A549 (cell line): Measurements from ENCODE around the gene ADARB1. TPM values are rescaled to one million over a fixed set of nuclear protein-coding genes. Genes with fewer than 3 reads are reported as not detected.

Experiments used
- ATAC-seq, 2 experiments: fragments of 200-7000 bp in 1 of 2; fragments of >200 bp in 1 of 2; cut with Nextera tagmentation in 1 of 2; cut with Tn5 transposase in 1 of 2; 3 replicates each; pipeline versions ENCODE4 v1.8.0 to v1.9.1; 2018 to 2020; ENCODE audit warnings: mild to moderate bottlenecking in 1 of 2, moderate library complexity in 1 of 2
- CTCF ChIA-PET: fragments of 300-600 bp; sonication (Branson Sonifier 250); formaldehyde crosslinking; extraction: SDS; loops from one replicate; lab custom pipeline; 2021; ENCODE audit warnings: antibody characterized with exemption, inconsistent platforms; lab: Yijun Ruan, JAX
- POLR2A ChIA-PET: fragments of 350-600 bp; formaldehyde crosslinking; extraction: SDS; loops from one replicate; lab custom pipeline; 2021; ENCODE audit warnings: antibody characterized with exemption, inconsistent platforms; lab: Yijun Ruan, JAX
- DNase-seq, 2 experiments: peaks; one replicate each; pipeline versions ENCODE4 v3.0.0 to v3.0.0-alpha.2; 2011 to 2016; ENCODE audit warnings: low read depth in 1 of 2, low spot score in 1 of 2
- FAIRE-seq: peaks from 2 replicates; lab custom pipeline; 2011; peaks lifted over from hg19 to GRCh38; lab: Jason Lieb, UNC
- H3K27ac ChIP-seq, 2 experiments: fragments of >200 bp; sonication (Bioruptor Twin); formaldehyde crosslinking; 3 replicates each; pipeline ENCODE4 v1.5.1; 2016 to 2017
- H3K4me1 ChIP-seq: fragments of >200 bp; sonication (Bioruptor Twin); formaldehyde crosslinking; 3 replicates; pipeline ENCODE4 v1.6.1; 2016
- H3K4me2 ChIP-seq: fragments of >200 bp; sonication (Bioruptor Twin); formaldehyde crosslinking; 3 replicates; pipeline ENCODE4 v1.6.1; 2016
- H3K4me3 ChIP-seq: fragments of >200 bp; sonication (Bioruptor Twin); formaldehyde crosslinking; 3 replicates; pipeline ENCODE4 v1.5.1; 2016
- H3K9me3 ChIP-seq: fragments of >200 bp; sonication (Bioruptor Twin); formaldehyde crosslinking; 3 replicates; pipeline ENCODE4 v1.6.1; 2016
- ATOH8 ChIP-seq: fragments of 250-450 bp; sonication (Bioruptor Pico); IDR thresholded peaks from 2 replicates; pipeline ENCODE4 v1.5.0; 2020; ENCODE audit warnings: low read depth, mild to moderate bottlenecking, moderate library complexity
- BHLHE40 ChIP-seq: IDR thresholded peaks from 2 replicates; pipeline ENCODE4 v1.6.1; 2012; ENCODE audit warnings: low read depth, low read length, inconsistent platforms
- CBX2 ChIP-seq: fragments of 200-600 bp; sonication (generic); IDR thresholded peaks from 2 replicates; pipeline ENCODE4 v1.6.1; 2016; ENCODE audit warnings: low read depth, mild to moderate bottlenecking, borderline replicate concordance
- CTCF ChIP-seq: fragments of >200 bp; sonication (Bioruptor Twin); formaldehyde crosslinking; IDR thresholded peaks from 3 replicates; pipeline ENCODE4 v1.5.1; 2016
- EHMT2 ChIP-seq: fragments of 200-600 bp; sonication (generic); IDR thresholded peaks from 2 replicates; pipeline ENCODE4 v1.6.1; 2016; ENCODE audit warnings: antibody characterized with exemption, low read depth, mild to moderate bottlenecking, moderate library complexity
- EP300 ChIP-seq, 2 experiments: fragments of >200 bp; sonication (Bioruptor Twin); formaldehyde crosslinking; IDR thresholded peaks; 2 replicates in 1 of 2; 3 replicates in 1 of 2; pipeline ENCODE4 v1.6.1; 2016 to 2017
- FOSB ChIP-seq: fragments of 250-450 bp; sonication (Bioruptor Pico); IDR thresholded peaks from 2 replicates; pipeline ENCODE4 v1.5.0; 2020; ENCODE audit warnings: mild to moderate bottlenecking, moderate library complexity
- HES2 ChIP-seq: fragments of >200 bp; sonication (Bioruptor Twin); formaldehyde crosslinking; IDR thresholded peaks from 2 replicates; pipeline ENCODE4 v1.6.1; 2016
- JUNB ChIP-seq: fragments of >200 bp; sonication (Bioruptor Twin); formaldehyde crosslinking; IDR thresholded peaks from 2 replicates; pipeline ENCODE4 v1.6.1; 2016
- KDM1A ChIP-seq: fragments of 200-600 bp; sonication (generic); IDR thresholded peaks from 2 replicates; pipeline ENCODE4 v1.6.1; 2016; ENCODE audit warnings: low read depth, mild to moderate bottlenecking
- MYC ChIP-seq: IDR thresholded peaks from 2 replicates; pipeline ENCODE4 v1.6.1; 2012; ENCODE audit warnings: mild to moderate bottlenecking, inconsistent platforms, low read length, improper control_type of control experiment, borderline replicate concordance
- PHF8 ChIP-seq: fragments of 200-600 bp; sonication (generic); IDR thresholded peaks from 2 replicates; pipeline ENCODE4 v1.6.1; 2016; ENCODE audit warnings: low read depth, mild to moderate bottlenecking, antibody characterized with exemption, moderate library complexity, borderline replicate concordance
- POLR2AphosphoS2 ChIP-seq: conservative IDR thresholded peaks from 2 replicates; pipeline ENCODE4 v1.6.1; 2012; ENCODE audit warnings: low read length, improper control_type of control experiment, inconsistent platforms
- RARB ChIP-seq: fragments of 250-450 bp; sonication (Bioruptor Pico); IDR thresholded peaks from 2 replicates; pipeline ENCODE4 v1.8.0; 2021; ENCODE audit warnings: mild to moderate bottlenecking, moderate library complexity
- RFX5 ChIP-seq: fragments of 450-650 bp; IDR thresholded peaks from 2 replicates; pipeline ENCODE4 v1.7.1; 2014; ENCODE audit warnings: antibody characterized with exemption, mild to moderate bottlenecking, moderate library complexity
- RNF2 ChIP-seq: fragments of 200-600 bp; sonication (generic); IDR thresholded peaks from 2 replicates; pipeline ENCODE4 v1.6.1; 2016; ENCODE audit warnings: low read depth, mild to moderate bottlenecking, antibody characterized with exemption, moderate library complexity, borderline replicate concordance
- TFCP2L1 ChIP-seq: fragments of 250-450 bp; sonication (Bioruptor Pico); IDR thresholded peaks from 2 replicates; pipeline ENCODE4 v1.5.0; 2021; ENCODE audit warnings: mild to moderate bottlenecking
- TP53 ChIP-seq: fragments of 250-450 bp; sonication (Bioruptor Pico); IDR thresholded peaks from 2 replicates; pipeline ENCODE4 v1.5.0; 2021; ENCODE audit warnings: mild to moderate bottlenecking, moderate library complexity
- ZC3H11A ChIP-seq: fragments of 450-650 bp; IDR thresholded peaks from 2 replicates; pipeline ENCODE4 v1.6.1; 2014; ENCODE audit warnings: antibody characterized with exemption, mild to moderate bottlenecking
- ZFP36 ChIP-seq: fragments of 450-650 bp; IDR thresholded peaks from 2 replicates; pipeline ENCODE4 v1.6.1; 2014; ENCODE audit warnings: borderline replicate concordance; ENCODE audit not compliant: partially characterized antibody
- ZNF302 ChIP-seq: fragments of 250-450 bp; sonication (Bioruptor Pico); IDR thresholded peaks from 2 replicates; pipeline ENCODE4 v1.9.0; 2021; ENCODE audit warnings: inconsistent platforms, mild to moderate bottlenecking, moderate library complexity
- ZSCAN20 ChIP-seq: fragments of 250-450 bp; sonication (Bioruptor Pico); IDR thresholded peaks from 2 replicates; pipeline ENCODE4 v1.8.0; 2022; ENCODE audit warnings: mild to moderate bottlenecking, moderate library complexity
- WGBS: methylation state at CpG from one replicate; pipeline ENCODE4 v1.1.6; 2017; ENCODE audit errors: missing lambda C conversion rate; 5-methylcytosine and 5-hydroxymethylcytosine counted together
- polyA plus RNA-seq, 4 experiments: library from polyadenylated mRNA; depleted of rRNA in 3 of 4; stranded (reverse); fragments of >200 nt; fragmentation: RNase III in 1 of 4; extraction: RNeasy Plus Mini Kit Qiagen cat#74134 plus additional on column Dnase treatment in 1 of 4; gene quantifications; 2 replicates in 3 of 4; 3 replicates in 1 of 4; pipeline ENCODE4 v1.2.3, GENCODE V29; 2011 to 2017

Gene ADARB1
- polyA plus RNA-seq, 2 of the 4 experiments (the other 2 are of a cell fraction) = 3.2 to 5.7 TPM

- H3K27ac ChIP-seq = peak overlapping the region in 1 of 2 experiments; percentile 99; a peak in 4 of 6 replicates
- ChIA-PET CTCF (interaction anchor here (0.5 to 2.9 kb wide), 6 partner anchors 17 to 126 kb away, joined by 3 to 17 read pairs (median 4); no protein-coding TSS in a partner anchor), POLR2A (no interaction called here)
- DNase-seq (no peak), ATAC-seq (no peak), FAIRE-seq (no peak)
- peaks cover 4% of the 10 kb centered on the region; the same call in 1 of the 3 replicates for H3K4me1 ChIP-seq
- peak overlapping the region; percentile 96 for H3K4me2 ChIP-seq
- WGBS = 71% methylated on average over 18 of the region's 18 CpGs
- no peak for TF ChIP-seq JUNB
- no peak for TF ChIP-seq BHLHE40
- TF ChIP-seq ZFP36 = no peak
- TF ChIP-seq EHMT2 = no peak
- no peak for TF ChIP-seq RARB (CRISPR knock-in tag)
- no peak for TF ChIP-seq ZNF302 (CRISPR knock-in tag)
- TF ChIP-seq MYC = no peak
- no peak for TF ChIP-seq KDM1A
- TF ChIP-seq ZSCAN20 = no peak
- no peak for TF ChIP-seq POLR2AphosphoS2
- TF ChIP-seq HES2 = no peak
- TF ChIP-seq TP53 (CRISPR knock-in tag) = no peak
- TF ChIP-seq EP300 (IDR thresholded peaks at IDR 0.05) = no peak
- no peak for TF ChIP-seq ATOH8
- no peaks in the 10 kb centered on the region for H3K9me3 ChIP-seq
- peak overlapping the region; percentile 98 for H3K4me3 ChIP-seq
Measured at GRCh38 chr21:45075596-45076244, 1.3 kb downstream of the ADARB1 start.

GRCh38 chr21:45076245-45076711, 1.9 kb downstream of the ADARB1 start:
- DNase-seq (no peak), ATAC-seq (no peak), FAIRE-seq (no peak)
- WGBS = 83% methylated on average over 8 of the region's 8 CpGs
- ChIA-PET POLR2A (no interaction called here), CTCF (interaction anchor here (0.5 to 2.9 kb wide), 6 partner anchors 16 to 126 kb away, joined by 3 to 17 read pairs (median 4); no protein-coding TSS in a partner anchor)
- no peak overlapping the region for H3K27ac ChIP-seq
- H3K4me1 ChIP-seq = peaks cover 6% of the 10 kb centered on the region; the same call in 1 of the 3 replicates
- TF ChIP-seq RFX5 = no peak
- TF ChIP-seq ZC3H11A = no peak
- TF ChIP-seq BHLHE40 = no peak
- H3K9me3 ChIP-seq = no peaks in the 10 kb centered on the region
- no peak overlapping the region for H3K4me3 ChIP-seq
- H3K4me2 ChIP-seq = 0 out of 3 replicates have a peak overlapping the region, but pooled peaks have one; percentile 96

GRCh38 chr21:45078371-45078770, 4.0 kb downstream of the ADARB1 start:
- CTCF ChIA-PET = interaction anchor here (2.9 kb wide), 1 partner anchor 59 kb away, joined by 17 read pairs; no protein-coding TSS in a partner anchor
- TF ChIP-seq RNF2 (no peak), FOSB (CRISPR knock-in tag) (no peak), HES2 (no peak), CTCF (no peak), TFCP2L1 (no peak), PHF8 (no peak), BHLHE40 (no peak), CBX2 (no peak)
- TF ChIP-seq, all 56 proteins: peak for 0
- WGBS = 62% methylated on average over 5 of the region's 5 CpGs
- DNase-seq = no peak
- Histone ChIP-seq H3K4me1 (peaks cover 5% of the 10 kb centered on the region; the same call in 1 of the 3 replicates), H3K27ac (no peak overlapping the region), H3K4me2 (no peak overlapping the region), H3K4me3 (no peak overlapping the region), H3K9me3 (no peaks in the 10 kb centered on the region)
- no peak for FAIRE-seq
- POLR2A ChIA-PET = no interaction called here
- no peak for ATAC-seq
